ENCODE results near the gene DGUOK.
"Not testable (repeated sequence)": the region's sequence is repeated elsewhere in the genome, so short reads cannot be mapped to it uniquely, and the experiment has no call there.

DGUOK gene

GRCh38 chr2:73901143-73901542, 25.5 kb upstream of the DGUOK start:
- TF ChIP-seq CTCF (conservative IDR thresholded peaks at IDR 0.05; ENCODE audit: low read depth): no peak
- DNase-seq (ENCODE audit: low spot score): no peak
- H3K27ac ChIP-seq: no peak overlapping the region
- POLR2A ChIA-PET (ENCODE audit: low non-redundant PET): no interaction called here
- CTCF ChIA-PET: no interaction called here

GRCh38 chr2:73902284-73902683, 24.4 kb upstream of the DGUOK start:
- no peak overlapping the region for H3K27ac ChIP-seq
- POLR2A ChIA-PET (ENCODE audit: low non-redundant PET): no interaction called here
- DNase-seq (ENCODE audit: low spot score): no peak
- CTCF ChIA-PET: interaction anchor here (1.7 kb wide), 1 partner anchor 8 kb away, joined by 4 read pairs; no protein-coding TSS in a partner anchor
- TF ChIP-seq CTCF (conservative IDR thresholded peaks at IDR 0.05; ENCODE audit: low read depth): no peak

GRCh38 chr2:73903313-73903712, 23.4 kb upstream of the DGUOK start:
- H3K27ac ChIP-seq: no peak overlapping the region
- TF ChIP-seq CTCF (conservative IDR thresholded peaks at IDR 0.05; ENCODE audit: low read depth): no peak
- DNase-seq (ENCODE audit: low spot score): no peak
- POLR2A ChIA-PET (ENCODE audit: low non-redundant PET): no interaction called here
- CTCF ChIA-PET: interaction anchor here (1.7 kb wide), 1 partner anchor 9 kb away, joined by 4 read pairs; no protein-coding TSS in a partner anchor

- CTCF ChIA-PET; H3K27ac ChIP-seq; POLR2A ChIA-PET (ENCODE audit: low non-redundant PET); DNase-seq (ENCODE audit: low spot score): not testable (repeated sequence)
Measured at GRCh38 chr2:73903949-73904613, 22.6 kb upstream of the DGUOK start.

- POLR2A ChIA-PET (ENCODE audit: low non-redundant PET): no interaction called here
- no peak overlapping the region for H3K27ac ChIP-seq
- no peak for DNase-seq (ENCODE audit: low spot score)
- CTCF ChIA-PET: no interaction called here
- TF ChIP-seq CTCF (conservative IDR thresholded peaks at IDR 0.05; ENCODE audit: low read depth): no peak
Measured at GRCh38 chr2:73904952-73905351, 21.7 kb upstream of the DGUOK start.

- ChIA-PET POLR2A (ENCODE audit: low non-redundant PET) (no interaction called here), CTCF (no interaction called here)
- TF ChIP-seq CTCF (conservative IDR thresholded peaks at IDR 0.05; ENCODE audit: low read depth): no peak
- no peak overlapping the region for H3K27ac ChIP-seq
- no peak for DNase-seq (ENCODE audit: low spot score)
Measured at GRCh38 chr2:73906847-73907505, 19.7 kb upstream of the DGUOK start.

GRCh38 chr2:73907840-73908452, 18.7 kb upstream of the DGUOK start:
- H3K27ac ChIP-seq: no peak overlapping the region
- ChIA-PET POLR2A (ENCODE audit: low non-redundant PET) (no interaction called here), CTCF (interaction anchor here (0.6 kb wide), 1 partner anchor 716 kb away, joined by 4 read pairs; no protein-coding TSS in a partner anchor)
- DNase-seq (ENCODE audit: low spot score): no peak
- no peak for TF ChIP-seq CTCF (conservative IDR thresholded peaks at IDR 0.05; ENCODE audit: low read depth)

All from RWPE1 (cell line).